Right lobe of liver (tissue), 6 donors: ENCODE results near the gene KLHL24. TPM values are rescaled to one million over a fixed set of nuclear protein-coding genes. Genes with fewer than 3 reads are reported as not detected.
"Not testable (repeated sequence)": the region's sequence is repeated elsewhere in the genome, so short reads cannot be mapped to it uniquely, and the experiment has no call there.

Source experiments
- ATAC-seq, 4 donors: fragments of 200-7000 bp; cut with Tn5 transposase; one replicate each; pipeline ENCODE4 v1.9.1; 2020; ENCODE audit warnings: mild to moderate bottlenecking in 4 of 4, moderate library complexity in 4 of 4
- DNase-seq, 3 donors: peaks; one replicate each; pipeline ENCODE4 v3.0.0-alpha.2; 2020
- H3K27ac ChIP-seq, 3 donors: fragments of 200-600 bp; one replicate each; pipeline ENCODE4 v1.8.0; 2022
- H3K27me3 ChIP-seq, 2 donors: fragments of 200-600 bp; one replicate each; pipeline ENCODE4 v1.8.0; 2022
- H3K36me3 ChIP-seq, 4 donors: fragments of 200-600 bp; sonication (generic) in 1 of 4; one replicate each; pipeline versions ENCODE4 v1.5.1 to v1.8.0; 2017 to 2022; ENCODE audit warnings: control low read depth in 1 of 4
- H3K4me1 ChIP-seq, 4 donors: fragments of 200-600 bp; sonication (generic) in 1 of 4; one replicate each; pipeline versions ENCODE4 v1.5.1 to v1.8.0; 2017 to 2022; ENCODE audit warnings: control low read depth in 1 of 4
- H3K4me3 ChIP-seq, 3 donors: fragments of 200-600 bp; one replicate each; pipeline ENCODE4 v1.8.0; 2022
- H3K9me3 ChIP-seq, 4 donors: fragments of 200-600 bp; sonication (generic) in 1 of 4; one replicate each; pipeline versions ENCODE4 v1.5.1 to v1.8.0; 2017 to 2022; ENCODE audit warnings: control low read depth in 1 of 4
- POLR2A ChIP-seq: fragments of 450-650 bp; IDR thresholded peaks from one replicate; pipeline ENCODE4 v1.6.1; 2017; ENCODE audit warnings: antibody characterized with exemption, mild to moderate bottlenecking
- WGBS: methylation state at CpG from one replicate; pipeline ENCODE4 v1.1.6; 2018; ENCODE audit warnings: low coverage, low lambda C conversion rate; ENCODE audit not compliant: insufficient coverage; ENCODE audit errors: missing lambda C conversion rate; 5-methylcytosine and 5-hydroxymethylcytosine counted together
- intact Hi-C, 2 donors: fragments of 100-400 bp; cut with DNase I; formaldehyde crosslinking; loops; one replicate each; pipeline versions ENCODE4 v1.11.2 to v1.14.1; 2022
- total RNA-seq, 6 experiments: library from RNA; depleted of rRNA in 2 of 6; stranded (reverse); fragments of >200 nt in 2 of 6; fragmentation: NEBNext Ultra II Directional in 3 of 6; extraction: Animal tissue kit (Norgen Biotek cat#: 25700) in 3 of 6; gene quantifications; one replicate each; pipeline versions ENCODE4 v1.1.0 to v1.2.4, GENCODE V29; 2016 to 2023
- TF ChIP-seq, protein P1 (sequence below), 4 donors: fragments of 200-600 bp in 3 of 4; fragments of 450-650 bp in 1 of 4; IDR thresholded peaks; one replicate each; pipeline versions ENCODE4 v1.5.1 to v1.8.0; 2016 to 2022; ENCODE audit warnings: antibody characterized with exemption in 4 of 4, mild to moderate bottlenecking in 2 of 4
- donor health status: DM: no; HTN: yes; CAD: no.
- donor health status: DM: no; HTN: no; CAD: no.
- donor health status: DM: no; HTN: no; CAD: no.
- donor health status: DM: no; HTN: yes; CAD: no.
- donor health status: DM: no; HTN: yes; CAD: no.

KLHL24 gene
- total RNA-seq, 6 experiments from 2014 or later: 26.3 to 43.9 (median 32.0) TPM

DNA sequence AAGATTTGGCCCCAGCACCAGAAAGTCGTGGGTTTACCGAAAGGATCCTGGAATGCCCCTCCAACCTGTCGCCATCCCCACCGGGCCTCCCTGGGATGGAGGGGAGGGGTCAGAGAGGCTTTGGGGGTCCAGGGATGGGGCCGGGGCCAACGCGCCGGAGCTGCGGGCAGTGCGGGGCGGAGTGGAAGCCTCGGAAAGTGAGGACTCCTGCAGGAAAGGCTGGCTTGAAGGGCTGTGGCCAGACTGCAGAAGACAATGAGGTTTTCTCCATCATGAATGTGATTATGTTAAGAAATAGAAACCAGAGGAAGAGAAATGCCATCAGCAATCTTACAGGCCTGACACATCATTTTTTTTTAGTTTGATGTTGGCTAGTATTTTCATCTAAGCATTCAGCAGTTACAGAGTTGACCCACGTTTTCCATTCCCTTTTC is 62.9 kb downstream of the KLHL24 start:
- Histone ChIP-seq H3K4me3 (peak overlapping the region; percentile 83 to 98 (median 96)), H3K27me3 (no peaks in the 10 kb centered on the region), H3K36me3 (no peaks in the 10 kb centered on the region), H3K27ac (peak overlapping the region; percentile 78 to 96 (median 86)), H3K4me1 (peaks cover 0 to 13% (median 0%) of the 10 kb centered on the region in 4 donors), H3K9me3 (no peaks in the 10 kb centered on the region)
- WGBS: 1% methylated on average over 13 of the region's 13 CpGs
- intact Hi-C loops: no loop called here
- ATAC-seq (peak; percentile 38 to 51 (median 49)), DNase-seq (peak in 2 of 3 donors; percentile 35 to 52)
- TF ChIP-seq, protein P1, sequence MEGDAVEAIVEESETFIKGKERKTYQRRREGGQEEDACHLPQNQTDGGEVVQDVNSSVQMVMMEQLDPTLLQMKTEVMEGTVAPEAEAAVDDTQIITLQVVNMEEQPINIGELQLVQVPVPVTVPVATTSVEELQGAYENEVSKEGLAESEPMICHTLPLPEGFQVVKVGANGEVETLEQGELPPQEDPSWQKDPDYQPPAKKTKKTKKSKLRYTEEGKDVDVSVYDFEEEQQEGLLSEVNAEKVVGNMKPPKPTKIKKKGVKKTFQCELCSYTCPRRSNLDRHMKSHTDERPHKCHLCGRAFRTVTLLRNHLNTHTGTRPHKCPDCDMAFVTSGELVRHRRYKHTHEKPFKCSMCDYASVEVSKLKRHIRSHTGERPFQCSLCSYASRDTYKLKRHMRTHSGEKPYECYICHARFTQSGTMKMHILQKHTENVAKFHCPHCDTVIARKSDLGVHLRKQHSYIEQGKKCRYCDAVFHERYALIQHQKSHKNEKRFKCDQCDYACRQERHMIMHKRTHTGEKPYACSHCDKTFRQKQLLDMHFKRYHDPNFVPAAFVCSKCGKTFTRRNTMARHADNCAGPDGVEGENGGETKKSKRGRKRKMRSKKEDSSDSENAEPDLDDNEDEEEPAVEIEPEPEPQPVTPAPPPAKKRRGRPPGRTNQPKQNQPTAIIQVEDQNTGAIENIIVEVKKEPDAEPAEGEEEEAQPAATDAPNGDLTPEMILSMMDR (IDR thresholded peaks at IDR 0.05): no peak
- TF ChIP-seq POLR2A: no peak

DNA sequence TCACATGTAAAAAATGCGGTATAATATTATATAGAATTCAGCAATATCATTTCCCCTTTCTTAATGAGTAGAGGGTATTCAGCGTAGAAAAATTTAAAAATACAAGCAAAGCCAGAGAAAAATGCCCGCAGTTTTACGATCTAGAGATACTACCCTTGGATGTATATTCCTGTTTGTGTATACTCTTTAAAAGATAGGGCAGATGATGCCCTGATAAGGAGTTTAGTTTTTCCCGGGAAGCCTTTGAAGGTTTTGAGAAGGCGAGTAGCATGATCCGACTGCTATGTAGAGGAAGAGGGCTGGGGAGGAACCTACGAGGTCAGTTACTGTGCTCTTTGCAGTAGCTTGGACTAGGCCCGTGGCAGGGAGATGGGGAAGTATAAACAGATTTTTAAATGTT is 63.3 kb downstream of the KLHL24 start:
- intact Hi-C loops: no loop called here
- Histone ChIP-seq H3K4me3 (peak overlapping the region; percentile 83 to 98 (median 96)), H3K27me3 (no peaks in the 10 kb centered on the region), H3K27ac (peak overlapping the region in 2 of 3 donors; percentile 86 to 96), H3K4me1 (peaks cover 0 to 13% (median 0%) of the 10 kb centered on the region in 4 donors), H3K36me3 (no peaks in the 10 kb centered on the region), H3K9me3 (no peaks in the 10 kb centered on the region)
- no peak for TF ChIP-seq POLR2A
- TF ChIP-seq, protein P1 (IDR thresholded peaks at IDR 0.05): no peak
- 22% methylated on average over 9 of the region's 9 CpGs for WGBS
- ATAC-seq (peak in 3 of 4 donors; percentile 41 to 50 (median 42)), DNase-seq (no peak)

GRCh38 chr3:183699238-183699947 is 64.0 kb downstream of the KLHL24 start:
- peaks cover 0 to 13% (median 0%) of the 10 kb centered on the region in 4 donors for H3K4me1 ChIP-seq
- no peaks in the 10 kb centered on the region for H3K27me3 ChIP-seq
- TF ChIP-seq POLR2A: no peak
- TF ChIP-seq, protein P1 (IDR thresholded peaks at IDR 0.05): no peak
- 66% methylated on average over 11 of the region's 13 CpGs for WGBS
- H3K4me3 ChIP-seq: peak overlapping the region; percentile 83 to 98 (median 96)
- no peak for ATAC-seq
- no peaks in the 10 kb centered on the region for H3K36me3 ChIP-seq
- peak overlapping the region in 1 of 3 donors; percentile 96 for H3K27ac ChIP-seq
- no peak for DNase-seq
- no peaks in the 10 kb centered on the region for H3K9me3 ChIP-seq
- intact Hi-C loops: no loop called here

DNA sequence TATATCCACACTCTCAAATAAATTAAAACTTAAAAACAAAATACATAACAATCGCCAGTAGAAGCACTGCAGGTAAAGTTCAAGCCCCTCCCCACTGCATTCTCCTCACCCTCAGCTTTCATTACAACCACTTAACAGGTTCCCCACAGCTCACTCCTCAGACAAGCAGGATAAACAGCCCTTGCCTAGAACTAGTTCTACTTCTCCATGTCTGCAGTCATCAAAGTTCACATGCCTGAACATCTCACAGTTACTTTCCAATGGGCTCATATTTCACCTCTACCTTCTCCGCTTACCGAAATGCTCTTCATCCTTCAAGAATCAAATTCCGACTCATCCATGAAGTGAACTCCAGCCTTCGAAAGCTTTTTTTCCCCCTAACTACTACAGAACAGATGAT is 66.3 kb downstream of the KLHL24 start:
- Histone ChIP-seq H3K27ac (no peak overlapping the region), H3K4me1 (peaks cover 0 to 13% (median 0%) of the 10 kb centered on the region in 4 donors), H3K36me3 (no peaks in the 10 kb centered on the region), H3K27me3 (no peaks in the 10 kb centered on the region), H3K9me3 (no peaks in the 10 kb centered on the region), H3K4me3 (no peak overlapping the region)
- intact Hi-C loops: no loop called here
- TF ChIP-seq POLR2A: no peak
- TF ChIP-seq, protein P1 (IDR thresholded peaks at IDR 0.05): no peak
- no peak for DNase-seq
- no peak for ATAC-seq
- WGBS: 97% methylated on average over 5 of the region's 5 CpGs

GRCh38 chr3:183703892-183704291 is 68.5 kb downstream of the KLHL24 start:
- H3K27me3 ChIP-seq, DNase-seq, H3K4me3 ChIP-seq, intact Hi-C loops, H3K4me1 ChIP-seq, ATAC-seq, H3K27ac ChIP-seq, H3K36me3 ChIP-seq, H3K9me3 ChIP-seq: not testable (repeated sequence)
- 92% methylated on average over 6 of the region's 6 CpGs for WGBS
